ENCODE results near the gene TMEM233.

The TMEM233 gene

DNA sequence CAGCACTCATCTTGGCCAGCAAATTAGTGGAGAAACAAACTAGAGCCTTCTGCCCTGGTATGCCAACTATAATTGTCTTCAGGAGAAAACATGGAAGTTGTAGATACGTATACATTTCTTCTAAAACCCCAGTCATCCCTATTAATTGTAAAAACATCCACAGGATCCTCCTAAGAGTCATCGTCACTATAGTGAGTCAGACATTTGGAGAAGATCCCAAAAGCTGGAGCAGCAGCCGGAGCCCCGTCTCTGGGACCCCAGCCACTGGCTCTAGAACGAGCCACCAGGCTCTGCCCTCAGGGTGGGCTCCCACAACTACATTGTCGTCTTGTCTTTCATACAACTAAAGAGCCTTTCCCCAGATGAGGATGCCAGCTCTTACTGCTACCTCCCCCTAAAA, 89.8 kb downstream of the TMEM233 start:
- DNase-seq, result no peak

DNA sequence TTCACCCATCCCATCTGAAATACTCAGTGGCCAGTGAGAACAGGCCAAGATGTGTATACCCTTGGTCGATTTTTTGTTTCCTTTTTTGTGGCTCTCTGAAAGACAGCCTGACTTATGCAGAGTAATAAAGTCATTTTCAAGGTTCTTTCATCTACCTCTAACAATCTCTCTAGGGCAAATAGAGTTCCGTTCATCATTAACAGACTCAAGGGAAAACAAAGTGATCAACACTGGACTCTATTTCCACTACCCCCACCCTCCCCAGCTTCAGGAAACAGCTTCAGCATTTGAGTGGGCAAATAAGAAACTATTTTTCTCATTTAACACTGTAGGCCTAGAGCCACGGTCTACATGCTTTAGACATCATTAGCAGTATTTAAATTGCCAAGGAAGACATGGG, 90.2 kb downstream of the TMEM233 start:
- no peak for DNase-seq

GRCh38 chr12:119684711-119685369, 91.3 kb downstream of the TMEM233 start:
- no peak for DNase-seq

- no peak for DNase-seq
These were observed 91.8 kb downstream of the TMEM233 start for GRCh38 chr12:119685375-119685774.

- DNase-seq, result no peak
These were observed 92.8 kb downstream of the TMEM233 start for GRCh38 chr12:119686355-119686754.

- no peak for DNase-seq
These were observed 93.2 kb downstream of the TMEM233 start for GRCh38 chr12:119686776-119687175.

GRCh38 chr12:119687406-119687805, 93.8 kb downstream of the TMEM233 start:
- DNase-seq, result no peak

DNA sequence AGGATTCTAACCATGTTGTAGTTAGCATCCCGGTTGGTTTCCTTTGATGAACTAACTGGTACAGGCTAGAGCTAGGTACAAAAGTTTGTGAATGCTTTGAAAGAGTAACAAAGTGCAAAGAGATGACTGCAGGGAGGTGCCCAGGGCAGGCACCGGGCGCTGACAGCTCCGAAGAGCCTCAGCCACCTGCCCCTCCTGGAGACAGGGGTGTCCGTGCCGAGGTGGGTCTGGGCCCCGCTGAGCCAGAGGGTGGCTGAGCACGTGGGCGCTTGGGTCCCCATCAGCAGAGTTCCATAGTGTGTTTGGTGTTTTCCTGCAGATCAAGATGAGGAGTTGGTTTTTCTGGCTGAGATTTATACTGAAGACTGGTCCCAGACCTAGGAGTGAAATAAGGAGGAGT, 94.3 kb downstream of the TMEM233 start:
- DNase-seq, result no peak

GRCh38 chr12:119689935-119690500, 96.4 kb downstream of the TMEM233 start:
- no peak for DNase-seq

DNA sequence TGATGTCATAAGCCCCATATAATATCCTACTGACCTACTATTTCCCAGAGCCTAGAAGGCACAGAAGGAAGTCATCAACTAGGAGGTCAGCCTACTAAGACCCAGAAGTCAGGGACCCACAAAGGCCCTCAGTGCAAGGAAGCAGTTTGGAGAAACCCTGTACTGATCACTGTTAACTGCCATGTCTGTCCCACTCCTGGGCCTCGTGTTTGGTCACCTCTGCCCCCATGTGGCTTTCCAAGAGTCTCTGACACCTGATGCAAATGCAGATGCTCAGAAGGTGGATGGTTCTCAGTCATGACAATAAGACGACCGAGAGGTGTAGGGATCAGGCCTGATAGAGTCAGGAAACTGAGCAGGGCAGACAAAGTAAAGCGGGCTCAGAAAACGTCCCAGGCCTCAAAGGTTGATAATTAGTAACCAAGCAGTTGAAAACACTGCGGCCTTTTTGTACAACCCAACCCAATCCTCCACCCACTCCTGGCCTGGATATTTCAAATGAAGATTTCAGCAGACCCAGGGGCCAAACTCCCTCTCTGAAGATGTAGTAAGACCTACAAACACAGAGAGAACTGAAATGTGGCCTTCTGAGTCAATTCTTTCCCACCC, 97.7 kb downstream of the TMEM233 start:
- no peak for DNase-seq

DNA sequence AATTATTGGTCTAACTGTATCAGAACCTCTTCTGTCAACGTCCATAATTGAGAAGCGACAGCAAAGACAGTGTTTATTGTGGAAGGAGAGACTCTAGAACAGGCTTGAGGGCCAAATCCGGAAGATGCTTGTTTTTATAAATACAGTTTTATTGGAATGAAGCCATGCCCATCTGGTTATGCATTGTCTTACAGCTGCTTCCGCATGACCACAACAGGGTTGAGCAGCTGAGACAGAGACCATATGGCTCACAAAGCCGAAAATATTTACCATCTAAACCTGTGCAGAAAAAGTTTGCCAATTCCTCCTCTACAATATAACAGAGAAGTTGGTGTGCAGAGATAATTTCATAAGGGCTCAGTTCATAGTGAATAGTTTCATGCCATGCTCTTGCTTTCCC, 98.8 kb downstream of the TMEM233 start:
- DNase-seq, result no peak

All from activated CD8-positive, alpha-beta memory T cell treated with anti-CD3 and anti-CD28 coated beads for 24 hours (primary cell).